ENCODE results near the gene ARHGAP24. TPM values are rescaled to one million over a fixed set of nuclear protein-coding genes. Genes with fewer than 3 reads are reported as not detected.

Gene ARHGAP24
- polyA plus RNA-seq, 1 of the 3 experiments (the other 2 are of a cell fraction) = 1.4 TPM

- CTCF ChIA-PET = interaction anchor here (1.5 to 2.1 kb wide), 2 partner anchors 110 to 137 kb away, joined by 6 to 7 read pairs; no protein-coding TSS in a partner anchor
- POLR2A ChIA-PET = no interaction called here
- no peak for DNase-seq
- H3K9me3 ChIP-seq = no peaks in the 10 kb centered on the region
- no peaks in the 10 kb centered on the region for H3F3A ChIP-seq (replicated peaks; ENCODE audit: insufficient read depth)
- H2AFZ ChIP-seq (ENCODE audit: low read depth) = no peak overlapping the region
- no peaks in the 10 kb centered on the region for H3K9me2 ChIP-seq
- H3K27ac ChIP-seq (ENCODE audit: low read depth in 2 of 2, low read length in 1 of 2) = no peak overlapping the region
- H3K4me1 ChIP-seq (ENCODE audit: control insufficient read depth in 1 of 2, insufficient read depth in 2 of 2, low read depth in 1 of 2, low read length in 1 of 2) = no peaks in the 10 kb centered on the region; a peak in 1 of 4 replicates
- no peaks in the 10 kb centered on the region for H3K36me3 ChIP-seq (replicated peaks in 1 of 2; ENCODE audit: control insufficient read depth in 1 of 2, insufficient read depth in 2 of 2, low read length in 1 of 2)
- 83% methylated on average over 3 of the region's 3 CpGs for WGBS (ENCODE audit: low lambda C conversion rate)
- H4K20me1 ChIP-seq (ENCODE audit: insufficient read depth) = no peaks in the 10 kb centered on the region
- H3K4me2 ChIP-seq = no peak overlapping the region
- H3K4me3 ChIP-seq (ENCODE audit: low read depth in 2 of 2, low read length in 1 of 2) = no peak overlapping the region
- no peak for TF ChIP-seq RCOR1 (IDR thresholded peaks at IDR 0.05; ENCODE audit: low read length)
- no peaks in the 10 kb centered on the region for H3K79me2 ChIP-seq (ENCODE audit: insufficient read depth)
- no peak overlapping the region for H3K9ac ChIP-seq
- H3K27me3 ChIP-seq (ENCODE audit: insufficient read depth) = no peaks in the 10 kb centered on the region
Observed at GRCh38 chr4:85933291-85933640, 458.3 kb downstream of the ARHGAP24 start.

GRCh38 chr4:85937507-85937906 lies 462.6 kb downstream of the ARHGAP24 start:
- H3K9me2 ChIP-seq = no peaks in the 10 kb centered on the region
- H3K4me1 ChIP-seq (ENCODE audit: control insufficient read depth in 1 of 2, insufficient read depth in 2 of 2, low read depth in 1 of 2, low read length in 1 of 2) = no peaks in the 10 kb centered on the region
- no peak for DNase-seq
- ChIA-PET POLR2A (no interaction called here), CTCF (interaction anchor here (0.6 to 1.2 kb wide), 3 partner anchors 101 to 410 kb away, joined by 3 to 4 read pairs (median 3); no protein-coding TSS in a partner anchor)
- H3K27me3 ChIP-seq (ENCODE audit: insufficient read depth) = no peaks in the 10 kb centered on the region
- no peaks in the 10 kb centered on the region for H3K79me2 ChIP-seq (ENCODE audit: insufficient read depth)
- 41% methylated on average over 2 of the region's 2 CpGs for WGBS (ENCODE audit: low lambda C conversion rate)
- no peak overlapping the region for H3K4me2 ChIP-seq
- H3K9ac ChIP-seq = no peak overlapping the region
- H3K36me3 ChIP-seq (replicated peaks in 1 of 2; ENCODE audit: control insufficient read depth in 1 of 2, insufficient read depth in 2 of 2, low read length in 1 of 2) = no peaks in the 10 kb centered on the region
- no peaks in the 10 kb centered on the region for H4K20me1 ChIP-seq (ENCODE audit: insufficient read depth)
- H3K27ac ChIP-seq (ENCODE audit: low read depth in 2 of 2, low read length in 1 of 2) = no peak overlapping the region
- no peak overlapping the region for H3K4me3 ChIP-seq (ENCODE audit: low read depth in 2 of 2, low read length in 1 of 2)
- TF ChIP-seq GABPA (IDR thresholded peaks at IDR 0.05; ENCODE audit: low read depth) (no peak), SIN3A (IDR thresholded peaks at IDR 0.05; ENCODE audit: borderline replicate concordance, low read depth, low read length) (no peak), CHD2 (IDR thresholded peaks at IDR 0.05; ENCODE audit: low read length, partially characterized antibody) (no peak), YY1 (IDR thresholded peaks at IDR 0.05; ENCODE audit: low read depth) (no peak), NFIC (IDR thresholded peaks at IDR 0.05; ENCODE audit: borderline replicate concordance) (no peak)
- H2AFZ ChIP-seq (ENCODE audit: low read depth) = no peak overlapping the region
- no peaks in the 10 kb centered on the region for H3K9me3 ChIP-seq
- H3F3A ChIP-seq (replicated peaks; ENCODE audit: insufficient read depth) = no peaks in the 10 kb centered on the region

GRCh38 chr4:85938062-85938461 lies 463.1 kb downstream of the ARHGAP24 start:
- WGBS (ENCODE audit: low lambda C conversion rate) = 88% methylated on average over 5 of the region's 5 CpGs
- no peak for TF ChIP-seq FOSL2 (IDR thresholded peaks at IDR 0.05; ENCODE audit: borderline replicate concordance, low read depth)
- no peak for TF ChIP-seq TAF1 (IDR thresholded peaks at IDR 0.05; ENCODE audit: borderline replicate concordance, low read depth, low read length)
- TF ChIP-seq CTCF (IDR thresholded peaks at IDR 0.05) = no peak
- TF ChIP-seq ELF1 (IDR thresholded peaks at IDR 0.05) = no peak
- no peak for TF ChIP-seq GABPA (IDR thresholded peaks at IDR 0.05; ENCODE audit: low read depth)
- TF ChIP-seq EP300 (IDR thresholded peaks at IDR 0.05; ENCODE audit: borderline replicate concordance in 1 of 2, low read depth in 1 of 2, low read length in 1 of 2) = no peak
- no peak for TF ChIP-seq IRF3 (IDR thresholded peaks at IDR 0.05; ENCODE audit: low read depth, low read length)
- no peak for TF ChIP-seq NFIC (IDR thresholded peaks at IDR 0.05; ENCODE audit: borderline replicate concordance)
- no peak for TF ChIP-seq GATA2 (CRISPR knock-in tag; IDR thresholded peaks at IDR 0.05)
- no peak for TF ChIP-seq REST (IDR thresholded peaks at IDR 0.05; ENCODE audit: low read depth, low read length)
- no peak for TF ChIP-seq MAX (IDR thresholded peaks at IDR 0.05; ENCODE audit: low read depth)

More at GRCh38 chr4:85938062-85938461, 463.1 kb downstream of the ARHGAP24 start:
- Histone ChIP-seq H3K36me3 (replicated peaks in 1 of 2; ENCODE audit: control insufficient read depth in 1 of 2, insufficient read depth in 2 of 2, low read length in 1 of 2) (no peaks in the 10 kb centered on the region), H3K4me2 (no peak overlapping the region), H3K79me2 (ENCODE audit: insufficient read depth) (no peaks in the 10 kb centered on the region; the same call in 1 of the 2 replicates), H3K4me3 (ENCODE audit: low read depth in 2 of 2, low read length in 1 of 2) (no peak overlapping the region), H2AFZ (ENCODE audit: low read depth) (no peak overlapping the region), H3K9ac (no peak overlapping the region), H3K9me2 (no peaks in the 10 kb centered on the region), H3K27ac (ENCODE audit: low read depth in 2 of 2, low read length in 1 of 2) (no peak overlapping the region), H3K9me3 (no peaks in the 10 kb centered on the region), H3F3A (replicated peaks; ENCODE audit: insufficient read depth) (no peaks in the 10 kb centered on the region), H3K4me1 (ENCODE audit: control insufficient read depth in 1 of 2, insufficient read depth in 2 of 2, low read depth in 1 of 2, low read length in 1 of 2) (no peaks in the 10 kb centered on the region), H4K20me1 (ENCODE audit: insufficient read depth) (no peaks in the 10 kb centered on the region), H3K27me3 (ENCODE audit: insufficient read depth) (no peaks in the 10 kb centered on the region)
- ChIA-PET POLR2A (no interaction called here), CTCF (interaction anchor here (0.7 to 2.7 kb wide), 3 partner anchors 13 to 141 kb away, joined by 3 to 10 read pairs (median 9); no protein-coding TSS in a partner anchor)
- no peak for DNase-seq

Data from SK-N-SH (cell line).